GDM1 (cell line): ENCODE results near the gene THSD4.

Source experiments
- DNase-seq: peaks from one replicate; lab custom pipeline; 2025; lab: John Stamatoyannopoulos, UW

THSD4 gene

GRCh38 chr15:71810256-71811035 is 695.2 kb downstream of the THSD4 start, which contains the start of gene NR2E3:
Gene NR2E3, plus strand, starts transcription at chr15:71810554. Its CDS starts 190 bp downstream, at chr15:71810744.
- DNase-seq: no peak

- no peak for DNase-seq
Observed at GRCh38 chr15:71811036-71811736, 695.9 kb downstream of the THSD4 start.

- no peak for DNase-seq
Observed at GRCh38 chr15:71811752-71812735, 696.8 kb downstream of the THSD4 start.

GRCh38 chr15:71812966-71813722 is 697.9 kb downstream of the THSD4 start:
- DNase-seq: no peak

- DNase-seq: no peak
Observed at GRCh38 chr15:71813723-71814470, 698.6 kb downstream of the THSD4 start.

- no peak for DNase-seq
Observed at GRCh38 chr15:71815301-71815700, 700.0 kb downstream of the THSD4 start.

GRCh38 chr15:71817351-71817750 is 702.1 kb downstream of the THSD4 start:
- no peak for DNase-seq

- no peak for DNase-seq
Observed at GRCh38 chr15:71820127-71820526, 704.9 kb downstream of the THSD4 start.

GRCh38 chr15:71821547-71822129 is 706.4 kb downstream of the THSD4 start:
- no peak for DNase-seq

- no peak for DNase-seq
Observed at GRCh38 chr15:71822890-71823630, 707.8 kb downstream of the THSD4 start.

GRCh38 chr15:71823801-71824200 is 708.5 kb downstream of the THSD4 start:
- DNase-seq: no peak

- DNase-seq: no peak
Observed at GRCh38 chr15:71825021-71825730, 709.9 kb downstream of the THSD4 start.

GRCh38 chr15:71826196-71826595 is 710.9 kb downstream of the THSD4 start:
- DNase-seq: no peak

GRCh38 chr15:71830981-71831380 is 715.7 kb downstream of the THSD4 start:
- no peak for DNase-seq
